ENCODE measurements around the gene PIK3AP1.
"Not testable (repeated sequence)": the region's sequence is repeated elsewhere in the genome, so short reads cannot be mapped to it uniquely, and the experiment has no call there.

Gene PIK3AP1

DNA sequence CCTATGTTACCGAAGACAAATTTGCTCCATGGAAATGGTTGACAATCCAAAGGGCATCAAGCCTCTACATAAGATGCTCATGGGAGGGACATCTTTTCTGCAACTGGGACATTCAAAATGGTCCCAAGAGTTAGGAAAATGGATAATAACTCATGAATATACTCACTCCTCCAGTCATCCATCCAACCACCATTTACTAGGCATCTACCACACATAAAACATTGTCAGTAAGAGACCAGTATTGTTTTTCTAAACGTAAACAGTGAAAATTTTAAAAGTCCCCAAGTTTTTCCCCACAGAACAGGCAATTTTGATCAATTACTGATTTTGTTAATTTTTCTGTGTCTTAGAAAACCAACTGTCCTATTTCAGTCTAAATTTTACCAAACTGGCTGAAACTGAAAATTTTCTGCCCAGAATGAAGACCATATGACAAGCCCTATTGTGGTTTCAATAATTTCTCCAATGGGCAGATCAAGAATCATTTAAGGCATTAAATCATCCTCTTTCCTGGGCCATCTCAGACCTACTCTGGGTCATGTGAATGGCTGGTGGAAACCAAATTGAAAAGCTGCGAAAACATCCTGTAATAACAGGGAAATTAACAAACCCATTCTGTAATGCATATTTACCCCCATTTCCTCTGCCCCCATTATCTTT is 24.2 kb downstream of the PIK3AP1 start:
- no peak for DNase-seq

DNA sequence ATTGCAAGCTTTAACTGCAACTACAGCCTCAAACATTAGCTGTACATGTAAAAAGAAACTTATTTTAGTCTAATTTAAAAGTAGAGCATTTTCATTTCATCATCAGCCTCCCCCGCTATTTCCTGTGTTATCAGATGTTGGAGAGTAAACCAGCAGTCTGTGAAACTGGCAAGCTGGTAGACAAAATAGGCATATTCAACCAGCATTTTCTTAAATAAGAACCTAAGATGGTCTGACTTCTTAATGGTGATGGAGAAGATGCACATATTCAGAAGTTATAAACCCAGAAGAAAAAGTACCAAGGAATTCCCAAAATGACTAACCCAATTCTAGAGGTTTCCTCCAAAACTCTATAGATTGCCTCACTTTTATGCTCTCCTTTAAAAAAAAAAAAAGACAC is 24.9 kb downstream of the PIK3AP1 start:
- DNase-seq = no peak

DNA sequence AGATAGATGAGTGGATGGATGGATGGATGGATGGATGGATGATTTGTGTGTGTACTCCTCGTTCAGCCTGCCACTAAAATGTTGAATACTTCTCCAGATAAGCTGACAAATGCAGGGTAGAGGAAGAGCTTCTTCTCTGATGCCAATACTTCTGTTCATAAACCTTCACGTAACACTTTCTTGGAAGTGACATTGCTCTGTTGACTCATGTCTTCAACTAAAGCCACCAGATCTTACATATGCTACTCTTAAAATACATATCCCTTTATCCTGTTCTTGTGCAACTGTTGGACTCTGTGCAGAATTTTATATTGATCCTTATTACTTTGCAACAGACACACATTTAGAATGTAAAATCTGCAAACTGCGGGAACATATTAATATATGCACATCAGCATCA is 26.9 kb downstream of the PIK3AP1 start:
- DNase-seq = no peak

DNA sequence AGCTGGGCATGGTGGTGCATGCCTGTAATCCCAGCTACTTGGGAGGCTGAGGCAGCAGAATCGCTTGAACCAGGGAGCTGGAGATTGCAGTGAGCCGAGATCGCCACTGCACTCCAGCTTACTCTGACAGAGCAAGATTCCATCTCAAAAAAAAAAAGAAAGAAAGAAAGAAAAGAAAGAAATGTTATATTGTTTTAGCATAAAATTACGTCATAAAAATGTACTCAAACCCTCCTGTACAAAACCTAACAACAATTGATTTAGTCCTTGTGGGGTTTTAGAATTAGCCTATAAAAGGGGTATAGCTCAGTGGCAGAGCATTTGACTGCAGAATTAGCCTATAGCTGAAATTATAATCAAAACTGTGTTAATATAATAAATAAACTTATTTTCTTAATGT is 27.9 kb downstream of the PIK3AP1 start:
- no peak for DNase-seq

DNA sequence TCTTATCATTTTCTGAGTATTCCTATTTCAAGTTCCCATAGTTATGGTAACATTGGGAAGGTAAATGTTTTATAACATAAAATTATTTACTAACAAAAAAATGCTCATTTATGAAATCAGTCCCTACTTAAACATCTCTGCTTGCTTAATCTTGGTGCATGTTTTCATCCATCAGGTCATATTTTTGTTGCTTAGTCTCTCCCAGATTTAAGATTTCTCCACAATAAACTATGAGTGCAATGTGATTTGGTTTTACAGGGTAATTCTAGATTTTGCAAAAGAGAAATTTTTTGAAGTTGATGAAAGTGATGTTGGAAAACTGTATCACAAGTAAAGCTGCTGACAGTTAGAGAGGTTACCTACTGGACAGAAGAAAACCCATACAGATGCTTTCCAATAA is 28.6 kb downstream of the PIK3AP1 start:
- DNase-seq = no peak

DNA sequence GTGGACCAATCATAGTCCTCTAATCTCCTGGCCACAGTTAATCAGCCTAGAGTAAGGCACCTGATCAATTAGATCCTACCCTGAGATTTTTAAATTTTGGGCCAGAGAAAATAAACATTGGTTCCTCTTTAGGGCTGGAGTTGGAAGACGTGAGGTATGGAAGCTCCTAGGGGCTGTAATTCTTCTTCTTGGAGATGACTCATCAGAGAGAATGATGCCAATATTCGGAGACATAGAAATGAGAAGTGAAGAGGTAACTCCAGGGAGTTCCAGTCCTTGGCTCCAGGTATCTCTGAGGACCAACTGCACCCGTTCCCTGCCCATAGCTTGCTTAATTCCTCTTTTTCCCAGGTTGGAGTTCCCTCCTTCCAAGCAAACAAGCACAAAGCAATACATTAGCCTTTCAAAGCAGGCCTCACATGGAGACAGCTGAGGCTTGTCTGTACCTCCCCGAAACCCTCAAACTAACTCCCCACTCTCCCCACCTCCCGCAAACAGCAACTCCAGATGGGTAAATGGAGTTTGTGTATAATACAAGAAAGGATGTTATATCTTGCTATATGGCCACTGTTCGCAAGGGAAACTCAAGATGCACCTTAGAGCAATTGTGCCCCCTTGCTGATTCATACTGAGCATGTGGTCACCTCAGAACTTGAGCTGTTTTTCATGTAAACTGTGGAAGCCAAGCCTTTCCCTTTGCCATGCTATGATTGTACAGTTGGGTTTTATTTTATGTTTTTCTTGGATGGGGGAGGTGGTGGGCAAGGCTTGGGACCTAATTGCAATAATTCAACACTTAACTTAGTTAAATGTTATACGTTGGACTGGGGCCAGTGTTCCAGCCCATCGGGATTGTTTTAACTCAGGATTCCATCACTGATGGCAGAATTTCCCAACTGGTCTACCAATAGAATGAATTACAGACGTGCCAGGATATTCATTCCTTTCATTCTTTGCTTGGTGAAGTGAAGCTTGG is 29.3 kb downstream of the PIK3AP1 start:
- DNase-seq = no peak

DNA sequence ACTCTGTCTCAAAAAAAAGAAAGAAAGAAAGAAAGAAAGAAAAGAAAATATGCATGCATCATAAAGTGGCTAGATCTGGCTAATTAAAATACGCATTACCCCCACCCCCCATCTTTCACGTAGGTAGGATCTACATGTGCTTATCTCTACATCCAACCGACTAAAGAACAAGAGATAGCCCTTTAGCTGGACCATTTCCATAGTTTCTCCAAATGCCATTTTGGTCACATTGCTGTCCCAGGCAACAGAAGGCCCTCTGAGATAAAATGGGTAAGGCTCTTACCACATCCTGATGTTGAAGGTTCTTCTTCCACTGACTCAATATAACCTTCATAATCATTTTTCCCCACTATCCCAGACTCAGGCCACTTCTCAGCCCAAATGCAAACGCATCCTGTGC is 31.5 kb downstream of the PIK3AP1 start:
- DNase-seq = no peak

DNA sequence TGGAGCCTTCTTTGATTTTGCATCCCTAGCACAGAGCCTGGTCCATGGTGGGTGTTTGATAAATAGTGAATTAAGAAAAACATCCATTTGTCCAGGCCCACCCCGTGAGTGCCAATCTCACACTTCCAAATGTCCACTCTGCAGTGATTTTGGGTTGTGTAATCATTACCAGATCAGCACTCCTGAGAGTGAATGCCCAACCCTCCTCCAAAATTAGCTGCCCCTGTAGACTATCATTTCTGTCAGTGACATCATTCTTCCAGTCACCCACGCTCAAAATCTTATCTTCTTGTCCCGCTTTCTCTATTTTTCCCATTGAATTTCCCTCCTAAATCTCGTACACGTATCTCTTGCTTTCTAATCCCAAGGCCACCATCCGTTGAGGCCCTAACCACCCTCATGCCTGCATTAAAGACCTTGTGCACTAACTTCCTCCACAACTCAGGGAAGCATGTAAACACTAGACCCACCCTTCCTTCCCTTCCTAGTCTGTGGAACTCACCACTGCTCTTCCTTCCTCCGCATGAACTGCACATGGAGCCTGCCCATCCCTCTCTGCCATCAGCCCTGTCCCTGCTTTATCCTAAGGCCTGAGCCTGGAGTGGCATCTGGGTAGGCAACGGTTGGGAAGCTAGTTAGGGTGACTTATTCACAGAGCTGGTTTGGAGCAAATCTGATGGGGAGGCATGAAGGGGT is 32.8 kb downstream of the PIK3AP1 start:
- no peak for DNase-seq

DNA sequence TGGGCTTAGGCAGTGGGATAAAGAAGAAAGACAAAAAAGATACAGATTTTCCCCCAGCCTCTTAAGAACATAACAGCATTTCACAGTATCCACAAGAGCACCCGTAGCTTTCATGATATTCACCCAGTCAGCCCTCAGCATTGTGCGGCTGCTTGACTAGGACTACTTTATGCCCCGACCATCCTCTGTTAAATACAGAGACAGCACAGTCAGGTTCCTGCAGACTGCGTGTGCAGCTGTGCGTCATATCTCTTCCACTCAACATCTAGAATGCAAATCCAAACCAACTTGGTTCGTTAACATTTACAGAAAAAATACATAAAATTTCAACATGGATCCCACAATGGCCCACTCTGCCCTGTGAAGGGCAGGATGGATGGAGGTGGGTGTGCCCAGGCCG is 33.8 kb downstream of the PIK3AP1 start:
- no peak for DNase-seq

DNA sequence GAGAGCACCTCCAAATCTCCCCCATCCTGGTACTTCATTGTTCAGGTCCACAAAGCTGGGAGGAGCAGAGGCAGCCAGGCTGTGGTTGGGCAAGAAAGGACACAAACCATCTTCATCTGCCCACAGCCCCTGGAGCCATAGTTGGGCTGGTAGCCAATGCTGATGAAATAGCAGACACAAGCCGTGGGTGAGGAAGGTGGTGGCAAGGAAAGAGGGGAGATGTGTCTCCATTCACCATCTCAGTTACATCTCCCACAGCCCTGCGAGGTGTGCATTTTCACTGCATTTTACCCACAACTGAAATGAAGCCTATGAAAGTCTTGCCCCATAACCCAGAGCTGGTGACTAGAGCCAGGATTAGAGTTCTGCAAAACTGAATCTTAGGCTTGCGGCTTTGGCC is 35.0 kb downstream of the PIK3AP1 start:
- DNase-seq = no peak

DNA sequence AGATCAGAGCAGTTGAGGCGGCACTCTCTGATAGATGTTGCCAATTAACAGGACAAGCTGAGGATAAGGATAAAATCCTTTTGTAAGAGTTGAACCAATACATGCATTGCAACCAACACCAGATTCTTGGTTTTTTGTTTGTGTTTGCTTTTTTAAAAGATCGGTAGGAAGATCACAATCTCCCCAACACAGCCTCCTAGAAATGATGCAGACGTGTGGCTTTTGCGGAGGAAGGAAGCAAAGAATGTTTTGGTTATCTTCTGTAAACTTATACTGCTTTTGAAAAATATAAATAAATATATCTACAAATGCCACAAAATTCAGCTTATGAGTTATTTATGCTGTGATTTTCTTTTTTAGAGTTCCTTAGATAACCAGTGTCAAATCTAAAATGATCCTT is 35.5 kb downstream of the PIK3AP1 start:
- DNase-seq = no peak

DNA sequence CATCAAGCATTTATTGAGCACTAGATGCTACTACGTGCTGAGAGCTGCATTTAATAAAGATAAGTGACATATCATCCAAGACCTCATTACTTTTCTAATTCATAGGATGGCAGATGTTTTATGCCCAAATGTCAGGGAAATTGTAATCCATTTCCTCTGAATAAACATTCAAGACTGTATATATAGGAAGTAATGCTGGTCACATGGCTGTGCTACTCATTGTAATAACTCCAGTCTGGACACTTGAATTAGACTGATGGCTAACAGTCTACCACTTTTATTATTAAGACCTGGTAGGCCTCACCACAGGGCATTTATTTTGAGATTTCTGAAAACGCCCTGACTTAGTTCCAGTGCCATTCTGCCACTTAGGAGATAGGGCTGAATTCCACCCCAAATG is 36.6 kb downstream of the PIK3AP1 start:
- DNase-seq = peak; percentile 4

DNA sequence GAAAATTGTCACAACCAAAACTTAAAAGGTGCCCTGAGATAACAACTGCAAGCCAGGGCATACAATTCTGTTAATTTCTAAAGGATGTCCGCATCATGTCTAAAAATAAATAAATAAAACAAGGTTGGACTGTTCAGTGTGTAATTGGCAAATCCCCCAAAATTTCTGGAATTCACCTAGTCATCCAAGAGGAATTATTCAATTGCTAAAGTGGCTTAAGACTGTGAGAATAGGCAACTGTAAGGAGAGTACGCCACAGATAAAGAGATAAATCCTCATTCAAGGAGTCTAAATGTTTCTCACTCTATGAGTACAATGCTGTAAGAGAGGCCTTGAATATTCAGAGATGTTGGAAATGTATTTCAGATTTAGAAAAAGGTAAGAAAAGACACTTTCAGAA is 37.2 kb downstream of the PIK3AP1 start:
- DNase-seq = no peak

DNA sequence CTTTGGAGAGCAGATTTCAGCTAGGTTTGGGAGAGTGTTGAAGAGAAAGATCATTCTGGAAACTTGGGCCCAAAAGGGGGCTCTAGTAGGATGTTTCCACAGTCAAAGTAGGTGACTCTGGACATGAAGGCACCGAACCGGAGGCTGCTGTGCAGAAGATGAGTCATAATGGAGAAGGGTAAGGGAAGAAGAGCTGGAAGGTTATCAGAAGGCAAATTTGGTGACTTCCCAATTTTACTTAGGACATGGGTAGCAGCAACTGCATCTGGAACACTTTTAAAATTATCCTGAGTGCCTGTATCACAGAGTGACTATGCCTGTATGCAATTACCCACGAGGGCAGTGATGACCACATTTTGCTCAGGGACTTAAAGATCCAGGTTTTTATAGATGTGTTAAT is 38.8 kb downstream of the PIK3AP1 start:
- no peak for DNase-seq

DNA sequence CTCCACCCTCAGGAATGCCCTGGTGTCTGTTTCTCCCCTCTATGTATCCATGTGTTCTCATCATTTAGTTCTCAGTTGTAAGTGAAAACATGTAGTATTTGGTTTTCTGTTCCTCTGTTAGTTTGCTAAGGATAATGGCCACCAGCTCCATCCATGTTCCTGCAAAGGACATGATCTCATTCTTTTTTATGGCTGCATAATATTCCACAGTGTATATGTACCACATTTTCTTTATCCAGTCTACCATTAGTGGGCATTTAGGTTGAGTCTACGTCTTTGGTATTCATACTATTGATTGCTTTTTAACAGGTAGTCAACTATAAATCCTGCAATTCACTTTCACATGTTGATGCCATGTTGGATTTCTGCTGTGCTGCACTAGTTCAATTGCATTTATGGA is 39.9 kb downstream of the PIK3AP1 start:
- not testable (repeated sequence) for DNase-seq

DNA sequence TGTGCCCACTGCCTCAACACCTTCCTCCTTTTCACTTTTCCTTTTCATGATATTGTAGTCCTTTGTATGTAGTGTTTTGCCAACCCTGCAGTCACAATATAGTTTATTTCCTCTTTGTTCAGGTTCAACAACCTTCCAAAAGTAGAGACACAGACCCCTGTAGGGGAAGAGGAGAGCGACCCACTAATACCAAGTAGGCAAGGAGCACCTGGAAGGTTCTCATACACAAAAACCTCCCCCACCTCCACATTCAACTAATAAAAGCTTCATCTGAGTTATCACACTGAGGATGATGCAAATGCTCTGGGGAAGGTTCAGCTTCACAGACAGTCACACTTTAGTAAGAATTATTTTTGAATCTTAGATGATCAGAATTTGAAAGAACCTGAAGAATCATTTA is 41.6 kb downstream of the PIK3AP1 start:
- DNase-seq = no peak

DNA sequence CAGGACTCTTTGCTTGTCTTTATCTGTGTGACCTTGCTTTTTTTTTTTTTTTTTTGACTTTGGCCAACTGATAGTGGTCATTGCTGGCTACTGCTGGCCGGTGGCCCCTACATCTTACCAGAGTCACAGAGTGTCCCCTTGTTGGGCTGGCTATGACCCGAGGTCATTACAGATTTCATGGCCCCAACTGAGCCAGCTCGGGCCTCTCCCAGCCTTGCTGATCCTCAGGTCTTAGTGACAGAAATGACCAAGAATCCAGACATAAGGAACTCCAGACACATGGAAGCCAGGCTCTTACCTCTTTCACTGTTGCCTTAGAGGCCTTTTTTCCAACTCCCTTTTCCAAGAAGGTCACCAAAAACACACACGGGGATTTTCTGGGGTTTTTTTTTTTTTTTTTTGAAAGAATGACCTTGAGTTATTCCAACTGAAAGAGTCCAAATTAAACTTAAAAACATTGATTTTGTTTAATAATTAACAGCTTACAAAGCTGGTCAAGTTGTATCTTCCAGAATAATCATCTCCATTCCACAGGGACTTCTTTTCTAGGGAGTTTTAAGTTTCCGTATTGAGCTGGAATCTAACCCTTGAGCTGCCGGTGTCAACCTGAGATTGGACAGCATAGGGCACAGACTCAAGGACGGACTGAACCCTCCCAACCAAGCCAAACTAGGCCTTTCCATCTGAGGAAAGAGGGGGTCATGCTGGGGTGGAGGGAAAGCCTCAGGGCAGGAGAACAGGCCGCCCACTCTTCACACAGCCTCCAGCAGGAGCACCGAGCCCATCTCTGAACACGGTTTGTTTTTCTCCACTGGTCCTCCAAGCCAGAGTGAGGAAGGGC is 43.8 kb downstream of the PIK3AP1 start:
- no peak for DNase-seq

DNA sequence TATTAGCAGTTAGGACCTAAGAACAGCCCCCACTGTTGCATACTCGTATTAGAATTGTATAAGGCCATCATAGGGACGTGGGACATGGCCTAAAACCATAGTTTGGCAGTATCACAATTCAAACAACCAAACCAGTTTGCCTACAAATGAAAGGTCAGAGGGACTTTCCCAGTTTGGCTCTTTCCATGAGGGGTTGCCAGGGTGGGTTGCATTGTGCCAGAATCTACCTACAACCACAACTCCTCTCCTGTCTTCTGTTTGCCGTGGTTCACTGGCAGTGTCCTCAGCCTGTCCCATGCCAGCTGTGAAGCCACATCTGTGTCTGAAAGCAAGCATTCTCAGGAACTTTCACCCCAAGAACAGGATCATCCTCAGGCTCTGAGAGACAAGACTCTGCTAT is 44.5 kb downstream of the PIK3AP1 start:
- no peak for DNase-seq

DNA sequence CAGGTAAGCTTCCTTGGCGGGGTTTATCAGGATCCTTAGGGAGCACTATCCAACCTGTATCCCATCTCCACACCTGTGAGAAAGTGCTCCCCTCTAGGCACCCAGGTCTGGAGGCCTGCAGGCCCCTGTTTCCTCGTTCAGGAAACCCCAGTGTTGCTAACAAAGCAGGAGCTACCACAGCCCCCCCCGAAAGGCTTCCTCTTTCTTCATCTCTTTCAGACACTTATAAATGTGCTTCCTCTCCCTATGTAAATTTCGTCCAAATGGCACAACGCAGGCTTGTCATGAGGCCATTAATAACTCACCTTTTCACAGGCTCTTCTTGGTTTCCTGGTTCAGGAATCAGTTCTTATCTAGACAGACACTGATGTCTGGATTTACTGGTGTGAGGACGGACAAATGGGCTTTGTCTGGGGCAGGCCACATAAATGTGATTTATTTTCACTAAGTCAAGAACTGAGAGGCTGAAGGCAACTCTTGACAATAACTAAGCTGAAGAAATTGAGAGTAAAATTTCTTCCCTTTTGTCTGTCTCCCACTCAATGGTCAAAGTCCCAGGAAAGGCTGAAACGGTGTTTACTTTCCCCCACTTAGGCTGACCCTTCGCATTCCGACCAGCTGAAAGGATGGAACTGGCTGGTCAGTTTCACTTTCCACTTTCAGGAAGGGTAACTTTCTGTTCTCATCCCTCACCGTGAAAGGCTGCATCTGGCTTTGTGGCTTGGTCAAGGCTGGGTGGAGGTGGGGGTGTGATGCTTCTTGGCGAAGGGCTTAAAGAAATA is 46.8 kb downstream of the PIK3AP1 start:
- peak; percentile 49 for DNase-seq

DNA sequence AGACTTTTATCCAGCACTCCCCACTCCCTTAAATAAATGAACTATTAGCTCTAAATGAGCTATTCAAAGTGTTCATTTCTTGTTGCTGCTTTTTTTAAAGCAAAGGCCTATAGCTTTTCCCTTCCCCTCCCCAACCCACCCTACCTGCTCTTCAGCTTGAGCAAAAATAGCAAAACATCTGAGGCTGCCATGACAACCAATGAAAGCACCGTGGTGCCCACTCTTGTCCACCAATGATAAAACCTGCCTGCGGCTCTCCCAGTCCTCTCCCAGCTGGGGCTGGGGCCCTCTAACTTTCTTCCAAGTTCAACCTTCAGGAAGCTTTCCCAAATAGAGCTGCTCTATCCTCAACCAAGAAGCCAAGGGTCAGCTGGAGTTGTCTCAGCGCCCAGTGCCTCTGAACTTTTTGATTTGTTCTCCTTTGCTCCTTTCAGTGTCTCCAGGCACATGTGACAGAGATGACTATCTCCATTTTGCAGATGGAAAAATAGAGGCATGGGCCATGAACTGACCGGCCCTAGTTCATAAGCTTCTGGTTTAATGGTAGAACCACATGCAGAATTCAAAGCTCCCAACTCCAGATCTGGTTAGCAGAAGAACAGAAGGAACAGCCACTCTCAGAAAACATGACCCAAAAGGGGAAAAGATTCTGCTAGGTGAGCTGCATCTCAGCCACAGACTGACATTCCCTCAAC is 47.7 kb downstream of the PIK3AP1 start:
- no peak for DNase-seq

DNA sequence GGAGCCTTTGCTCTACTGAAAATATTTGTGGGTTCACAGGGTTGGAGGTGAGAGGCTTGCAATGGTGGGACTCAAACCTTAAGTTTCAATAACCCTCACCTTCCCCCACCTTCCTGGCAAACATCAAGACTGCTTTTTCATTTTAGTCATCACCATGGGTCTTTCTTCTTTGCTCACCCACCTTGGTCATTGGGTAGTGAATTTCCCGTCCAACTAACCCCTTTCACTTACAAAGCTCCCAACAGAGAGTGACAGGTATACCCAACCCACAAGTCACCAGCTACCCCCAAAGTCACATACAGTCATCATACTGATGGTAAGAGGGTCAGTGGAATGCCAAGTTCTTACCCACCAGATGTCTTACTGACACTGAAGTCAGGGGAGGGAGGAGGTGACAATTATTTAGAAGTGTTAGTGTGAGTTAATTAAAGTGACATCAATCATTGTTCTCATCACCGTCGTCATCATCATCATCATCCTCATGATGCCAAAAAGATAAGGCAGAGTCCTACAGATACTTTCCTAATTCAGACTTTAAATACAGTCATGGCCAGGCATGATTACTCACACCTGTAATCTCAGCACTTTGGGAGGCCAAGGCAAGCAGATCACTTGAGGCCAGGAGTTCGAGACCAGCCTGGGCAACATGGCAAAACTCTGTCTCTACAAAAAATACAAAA is 49.0 kb downstream of the PIK3AP1 start:
- DNase-seq = peak; percentile 50
